HCT116 (cell line): Measurements from ENCODE around the gene SCGN.

ENCODE experiments used
- EZH2 ChIP-seq: fragments of 200-600 bp; sonication (generic); IDR thresholded peaks from 2 replicates; pipeline ENCODE4 v1.6.1; 2017; ENCODE audit warnings: antibody characterized with exemption, mixed run types
- EZH2phosphoT487 ChIP-seq: fragments of 200-600 bp; IDR thresholded peaks from 2 replicates; pipeline ENCODE4 v1.6.1; 2018; ENCODE audit warnings: antibody characterized with exemption, borderline replicate concordance
- FOSL1 ChIP-seq: IDR thresholded peaks from 2 replicates; pipeline ENCODE4 v1.6.1; 2012; ENCODE audit warnings: low read depth
- JUND ChIP-seq: IDR thresholded peaks from 2 replicates; pipeline ENCODE4 v1.6.1; 2012
- POLR2A ChIP-seq: IDR thresholded peaks from 2 replicates; pipeline ENCODE4 v1.7.0; 2011; ENCODE audit warnings: borderline replicate concordance; ENCODE audit not compliant: insufficient read depth, insufficient read length; ENCODE audit errors: extremely low read depth
- POLR2AphosphoS5 ChIP-seq: IDR thresholded peaks from 2 replicates; pipeline ENCODE4 v1.6.1; 2011; ENCODE audit warnings: mild to moderate bottlenecking, low read depth, low read length, moderate library complexity
- RAD21 ChIP-seq: IDR thresholded peaks from 2 replicates; pipeline ENCODE4 v1.6.1; 2012; ENCODE audit warnings: low read depth, mild to moderate bottlenecking
- SP1 ChIP-seq: IDR thresholded peaks from 2 replicates; pipeline ENCODE4 v1.6.1; 2012; ENCODE audit warnings: low read depth
- TF ChIP-seq, protein P1 (sequence below), 3 experiments: fragments of 200-600 bp in 1 of 3; sonication (generic) in 1 of 3; IDR thresholded peaks in 2 of 3; conservative IDR thresholded peaks in 1 of 3; 2 replicates each; pipeline ENCODE4 v1.5.1; 2012 to 2017; ENCODE audit warnings: low read depth in 2 of 3, low read length in 2 of 3, antibody characterized with exemption in 1 of 3, borderline replicate concordance in 1 of 3, control low read depth in 1 of 3, mild to moderate bottlenecking in 1 of 3, mixed read lengths in 1 of 3, mixed run types in 1 of 3, moderate library complexity in 1 of 3; ENCODE audit not compliant: insufficient read depth in 1 of 3
- TF ChIP-seq, protein P2 (sequence below): IDR thresholded peaks from 2 replicates; pipeline ENCODE4 v1.6.1; 2012; ENCODE audit warnings: low read depth

DNA sequence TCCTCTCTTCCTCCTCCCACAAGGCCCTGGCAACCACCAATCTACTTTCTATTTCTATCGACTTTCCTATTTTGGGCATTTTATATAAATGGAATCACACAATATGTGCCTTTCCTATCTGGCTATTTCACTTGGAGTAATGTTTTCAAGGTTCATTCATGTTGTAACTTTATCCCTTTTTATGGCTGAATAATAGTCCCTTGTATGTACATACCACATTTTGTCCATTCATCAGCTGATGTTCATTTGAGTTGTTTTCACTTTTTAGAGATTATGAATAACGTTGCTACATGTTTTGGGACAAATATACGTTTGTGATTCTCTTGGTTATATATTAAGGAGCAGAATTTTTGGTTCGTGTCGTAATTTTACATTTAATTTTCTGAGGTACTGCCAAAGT, 33.9 kb downstream of the SCGN start:
- TF ChIP-seq JUND (no peak), EZH2phosphoT487 (no peak), FOSL1 (no peak), EZH2 (no peak), POLR2A (no peak), POLR2AphosphoS5 (no peak), RAD21 (no peak), SP1 (no peak)
- TF ChIP-seq, protein P1, sequence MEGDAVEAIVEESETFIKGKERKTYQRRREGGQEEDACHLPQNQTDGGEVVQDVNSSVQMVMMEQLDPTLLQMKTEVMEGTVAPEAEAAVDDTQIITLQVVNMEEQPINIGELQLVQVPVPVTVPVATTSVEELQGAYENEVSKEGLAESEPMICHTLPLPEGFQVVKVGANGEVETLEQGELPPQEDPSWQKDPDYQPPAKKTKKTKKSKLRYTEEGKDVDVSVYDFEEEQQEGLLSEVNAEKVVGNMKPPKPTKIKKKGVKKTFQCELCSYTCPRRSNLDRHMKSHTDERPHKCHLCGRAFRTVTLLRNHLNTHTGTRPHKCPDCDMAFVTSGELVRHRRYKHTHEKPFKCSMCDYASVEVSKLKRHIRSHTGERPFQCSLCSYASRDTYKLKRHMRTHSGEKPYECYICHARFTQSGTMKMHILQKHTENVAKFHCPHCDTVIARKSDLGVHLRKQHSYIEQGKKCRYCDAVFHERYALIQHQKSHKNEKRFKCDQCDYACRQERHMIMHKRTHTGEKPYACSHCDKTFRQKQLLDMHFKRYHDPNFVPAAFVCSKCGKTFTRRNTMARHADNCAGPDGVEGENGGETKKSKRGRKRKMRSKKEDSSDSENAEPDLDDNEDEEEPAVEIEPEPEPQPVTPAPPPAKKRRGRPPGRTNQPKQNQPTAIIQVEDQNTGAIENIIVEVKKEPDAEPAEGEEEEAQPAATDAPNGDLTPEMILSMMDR (IDR thresholded peaks at IDR 0.05 in 2 of 3, conservative IDR thresholded peaks at IDR 0.05 in 1 of 3; ENCODE audit: borderline replicate concordance in 1 of 3, insufficient read depth in 1 of 3, low read depth in 2 of 3, low read length in 2 of 3) = no peak
- TF ChIP-seq, protein P2, sequence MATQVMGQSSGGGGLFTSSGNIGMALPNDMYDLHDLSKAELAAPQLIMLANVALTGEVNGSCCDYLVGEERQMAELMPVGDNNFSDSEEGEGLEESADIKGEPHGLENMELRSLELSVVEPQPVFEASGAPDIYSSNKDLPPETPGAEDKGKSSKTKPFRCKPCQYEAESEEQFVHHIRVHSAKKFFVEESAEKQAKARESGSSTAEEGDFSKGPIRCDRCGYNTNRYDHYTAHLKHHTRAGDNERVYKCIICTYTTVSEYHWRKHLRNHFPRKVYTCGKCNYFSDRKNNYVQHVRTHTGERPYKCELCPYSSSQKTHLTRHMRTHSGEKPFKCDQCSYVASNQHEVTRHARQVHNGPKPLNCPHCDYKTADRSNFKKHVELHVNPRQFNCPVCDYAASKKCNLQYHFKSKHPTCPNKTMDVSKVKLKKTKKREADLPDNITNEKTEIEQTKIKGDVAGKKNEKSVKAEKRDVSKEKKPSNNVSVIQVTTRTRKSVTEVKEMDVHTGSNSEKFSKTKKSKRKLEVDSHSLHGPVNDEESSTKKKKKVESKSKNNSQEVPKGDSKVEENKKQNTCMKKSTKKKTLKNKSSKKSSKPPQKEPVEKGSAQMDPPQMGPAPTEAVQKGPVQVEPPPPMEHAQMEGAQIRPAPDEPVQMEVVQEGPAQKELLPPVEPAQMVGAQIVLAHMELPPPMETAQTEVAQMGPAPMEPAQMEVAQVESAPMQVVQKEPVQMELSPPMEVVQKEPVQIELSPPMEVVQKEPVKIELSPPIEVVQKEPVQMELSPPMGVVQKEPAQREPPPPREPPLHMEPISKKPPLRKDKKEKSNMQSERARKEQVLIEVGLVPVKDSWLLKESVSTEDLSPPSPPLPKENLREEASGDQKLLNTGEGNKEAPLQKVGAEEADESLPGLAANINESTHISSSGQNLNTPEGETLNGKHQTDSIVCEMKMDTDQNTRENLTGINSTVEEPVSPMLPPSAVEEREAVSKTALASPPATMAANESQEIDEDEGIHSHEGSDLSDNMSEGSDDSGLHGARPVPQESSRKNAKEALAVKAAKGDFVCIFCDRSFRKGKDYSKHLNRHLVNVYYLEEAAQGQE = no peak
